ENCODE measurements around the gene SLC36A3.

DNA sequence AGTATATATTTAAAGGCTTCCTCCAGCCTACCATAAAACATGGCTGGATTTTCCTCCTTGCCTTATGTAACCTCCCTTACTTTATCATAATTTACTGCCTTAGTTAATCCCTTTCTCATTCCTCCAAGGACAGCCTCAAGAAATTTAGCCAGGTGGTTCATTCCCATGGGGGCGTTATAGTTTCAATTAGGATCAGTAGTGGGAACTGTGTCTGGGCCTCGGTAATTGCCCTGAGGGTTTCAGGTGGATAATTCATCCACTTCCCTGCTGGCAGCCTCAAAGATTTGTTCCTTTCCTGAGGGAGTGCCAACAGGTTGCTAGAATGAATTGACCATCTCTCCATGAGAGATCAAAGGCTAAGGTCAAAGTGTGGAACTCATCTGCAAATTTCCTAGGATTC lies 54.9 kb downstream of the SLC36A3 start:
- TF ChIP-seq, protein P1, sequence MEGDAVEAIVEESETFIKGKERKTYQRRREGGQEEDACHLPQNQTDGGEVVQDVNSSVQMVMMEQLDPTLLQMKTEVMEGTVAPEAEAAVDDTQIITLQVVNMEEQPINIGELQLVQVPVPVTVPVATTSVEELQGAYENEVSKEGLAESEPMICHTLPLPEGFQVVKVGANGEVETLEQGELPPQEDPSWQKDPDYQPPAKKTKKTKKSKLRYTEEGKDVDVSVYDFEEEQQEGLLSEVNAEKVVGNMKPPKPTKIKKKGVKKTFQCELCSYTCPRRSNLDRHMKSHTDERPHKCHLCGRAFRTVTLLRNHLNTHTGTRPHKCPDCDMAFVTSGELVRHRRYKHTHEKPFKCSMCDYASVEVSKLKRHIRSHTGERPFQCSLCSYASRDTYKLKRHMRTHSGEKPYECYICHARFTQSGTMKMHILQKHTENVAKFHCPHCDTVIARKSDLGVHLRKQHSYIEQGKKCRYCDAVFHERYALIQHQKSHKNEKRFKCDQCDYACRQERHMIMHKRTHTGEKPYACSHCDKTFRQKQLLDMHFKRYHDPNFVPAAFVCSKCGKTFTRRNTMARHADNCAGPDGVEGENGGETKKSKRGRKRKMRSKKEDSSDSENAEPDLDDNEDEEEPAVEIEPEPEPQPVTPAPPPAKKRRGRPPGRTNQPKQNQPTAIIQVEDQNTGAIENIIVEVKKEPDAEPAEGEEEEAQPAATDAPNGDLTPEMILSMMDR (conservative IDR thresholded peaks at IDR 0.05; ENCODE audit: low read length) = no peak
- no peak for TF ChIP-seq EZH2phosphoT487 (IDR thresholded peaks at IDR 0.05; ENCODE audit: borderline replicate concordance, low read depth, low read length)

All from OCI-LY7 (cell line).